Neural cell (in vitro differentiated cells): ENCODE data around the gene FAM219A. TPM values are rescaled to one million over a fixed set of nuclear protein-coding genes. Genes with fewer than 3 reads are reported as not detected.
A peak's percentile ranks its signal among the peaks of the same experiment; 100 is the strongest.

ENCODE experiments used
- H2AFZ ChIP-seq: fragments of 200-600, 300-800 bp; sonication (generic), shearing (Covaris generic); 2 replicates; pipeline ENCODE4 v1.6.0; 2014; ENCODE audit warnings: low read depth, mild to moderate bottlenecking, antibody characterized with exemption, low read length, moderate library complexity
- H3F3A ChIP-seq: fragments of 200-600 bp; shearing (Covaris generic); 2 replicates; pipeline ENCODE4 v1.6.1; 2016; ENCODE audit warnings: mild to moderate bottlenecking, moderate library complexity, mixed read lengths, antibody characterized with exemption, low read length; ENCODE audit not compliant: insufficient read depth, poor library complexity, severe bottlenecking
- H3K27ac ChIP-seq: fragments of 200-600, 300-800 bp; sonication (generic), shearing (Covaris generic); 2 replicates; pipeline ENCODE4 v1.5.1; 2014; ENCODE audit warnings: mild to moderate bottlenecking, low read length, moderate library complexity
- H3K27me3 ChIP-seq: fragments of 300-800, 200-600 bp; sonication (generic), shearing (Covaris generic); 2 replicates; pipeline ENCODE4 v1.6.0; 2014; ENCODE audit warnings: mild to moderate bottlenecking, low read depth, low read length, moderate library complexity; ENCODE audit not compliant: insufficient read depth
- H3K36me3 ChIP-seq: fragments of 300-800, 200-600 bp; sonication (generic), shearing (Covaris generic); 2 replicates; pipeline ENCODE4 v1.5.1; 2014; ENCODE audit warnings: mild to moderate bottlenecking, antibody characterized with exemption, low read length, moderate library complexity; ENCODE audit not compliant: insufficient read depth
- H3K4me2 ChIP-seq: fragments of 300-800, 200-600 bp; sonication (generic), shearing (Covaris generic); 2 replicates; pipeline ENCODE4 v1.6.0; 2014; ENCODE audit warnings: mild to moderate bottlenecking, low read length
- H3K4me3 ChIP-seq: fragments of 300-800, 200-600 bp; sonication (generic), shearing (Covaris generic); 2 replicates; pipeline ENCODE4 v1.5.1; 2014; ENCODE audit warnings: mild to moderate bottlenecking, low read length, moderate library complexity
- H3K79me2 ChIP-seq: fragments of 200-600 bp; shearing (Covaris generic); replicated peaks from 2 replicates; pipeline ENCODE4 v1.6.0; 2014; ENCODE audit warnings: mild to moderate bottlenecking, low read length, moderate library complexity; ENCODE audit not compliant: insufficient read depth
- H3K9ac ChIP-seq: fragments of 300-800, 200-600 bp; sonication (generic), shearing (Covaris generic); 2 replicates; pipeline ENCODE4 v1.6.1; 2016; ENCODE audit warnings: mild to moderate bottlenecking, low read length, mixed read lengths
- H3K9me2 ChIP-seq: fragments of 200-600 bp; shearing (Covaris generic); 2 replicates; pipeline ENCODE4 v1.6.1; 2016; ENCODE audit warnings: mild to moderate bottlenecking, low read length, mixed read lengths; ENCODE audit not compliant: insufficient read depth
- H3K9me3 ChIP-seq: fragments of 200-600, 300-800 bp; sonication (generic), shearing (Covaris generic); 2 replicates; pipeline ENCODE4 v1.6.1; 2016; ENCODE audit warnings: mild to moderate bottlenecking, mixed run types, low read length, moderate library complexity, mixed read lengths
- H4K20me1 ChIP-seq: fragments of 200-600 bp; shearing (Covaris generic); 2 replicates; pipeline ENCODE4 v1.6.1; 2016; ENCODE audit warnings: mild to moderate bottlenecking, mixed run types; ENCODE audit not compliant: insufficient read depth
- CTCF ChIP-seq: fragments of 450-650 bp; IDR thresholded peaks from 2 replicates; pipeline ENCODE4 v1.5.1; 2014; ENCODE audit warnings: antibody characterized with exemption, mild to moderate bottlenecking, moderate library complexity; ENCODE audit not compliant: poor library complexity, severe bottlenecking
- EP300 ChIP-seq: fragments of 450-650 bp; conservative IDR thresholded peaks from 2 replicates; pipeline ENCODE4 v1.6.1; 2014; ENCODE audit warnings: antibody characterized with exemption, mild to moderate bottlenecking, moderate library complexity; ENCODE audit not compliant: poor library complexity, severe bottlenecking
- EZH2 ChIP-seq: fragments of 200-600, 300-800 bp; shearing (Covaris generic), sonication (generic); IDR thresholded peaks from 2 replicates; pipeline ENCODE4 v1.6.1; 2014; ENCODE audit warnings: antibody characterized with exemption, low read length, borderline replicate concordance, mild to moderate bottlenecking; ENCODE audit not compliant: insufficient read depth, poor library complexity, severe bottlenecking
- MXI1 ChIP-seq: fragments of 450-650 bp; conservative IDR thresholded peaks from 2 replicates; pipeline ENCODE4 v1.6.1; 2014; ENCODE audit warnings: antibody characterized with exemption, mild to moderate bottlenecking; ENCODE audit not compliant: poor library complexity, severe bottlenecking
- POLR2AphosphoS5 ChIP-seq: IDR thresholded peaks from 2 replicates; pipeline ENCODE4 v1.6.1; 2012
- RAD21 ChIP-seq: fragments of 450-650 bp; conservative IDR thresholded peaks from 2 replicates; pipeline ENCODE4 v1.6.1; 2014; ENCODE audit warnings: antibody characterized with exemption, mild to moderate bottlenecking, moderate library complexity
- SMC3 ChIP-seq: fragments of 450-650 bp; conservative IDR thresholded peaks from 2 replicates; pipeline ENCODE4 v1.6.1; 2014; ENCODE audit warnings: antibody characterized with exemption, mild to moderate bottlenecking, moderate library complexity; ENCODE audit not compliant: poor library complexity
- TAF1 ChIP-seq: IDR thresholded peaks from 2 replicates; pipeline ENCODE4 v1.6.1; 2012; ENCODE audit warnings: low read depth
- polyA plus RNA-seq: library from polyadenylated mRNA; depleted of rRNA; stranded (reverse); fragments of >200 nt; gene quantifications from 2 replicates; pipeline ENCODE4 v1.2.3, GENCODE V29; 2014
- TF ChIP-seq, protein P1 (sequence below): IDR thresholded peaks from 2 replicates; pipeline ENCODE4 v1.6.1; 2012; ENCODE audit warnings: borderline replicate concordance

FAM219A gene
- polyA plus RNA-seq, 1 donor from 2014 or later: 56.6 TPM

- Histone ChIP-seq H3K9me3 (no peaks in the 10 kb centered on the region), H2AFZ (no peak overlapping the region), H3K36me3 (no peaks in the 10 kb centered on the region), H3K27ac (no peak overlapping the region), H3K27me3 (peaks cover 26% of the 10 kb centered on the region), H3K79me2 (no peaks in the 10 kb centered on the region), H3K9me2 (no peaks in the 10 kb centered on the region), H4K20me1 (no peaks in the 10 kb centered on the region), H3F3A (no peaks in the 10 kb centered on the region), H3K4me2 (no peak overlapping the region), H3K9ac (no peak overlapping the region), H3K4me3 (no peak overlapping the region)
- no peak for TF ChIP-seq EP300
- no peak for TF ChIP-seq EZH2
- TF ChIP-seq SMC3: no peak
- TF ChIP-seq POLR2AphosphoS5: no peak
- no peak for TF ChIP-seq MXI1
- TF ChIP-seq CTCF: no peak
- no peak for TF ChIP-seq RAD21
Measured at GRCh38 chr9:34378376-34379060, 79.9 kb downstream of the FAM219A start.

GRCh38 chr9:34377404-34377746 lies 81.0 kb downstream of the FAM219A start:
- no peak overlapping the region for H3K27ac ChIP-seq

More at GRCh38 chr9:34377404-34377746, 81.0 kb downstream of the FAM219A start:
- Histone ChIP-seq H3F3A (no peaks in the 10 kb centered on the region), H3K27me3 (peaks cover 26% of the 10 kb centered on the region), H3K9me3 (peaks cover 1% of the 10 kb centered on the region), H2AFZ (no peak overlapping the region), H3K36me3 (no peaks in the 10 kb centered on the region), H3K4me3 (peak overlapping the region; percentile 94), H3K9ac (peak overlapping the region; percentile 72), H4K20me1 (no peaks in the 10 kb centered on the region), H3K9me2 (no peaks in the 10 kb centered on the region), H3K79me2 (no peaks in the 10 kb centered on the region), H3K4me2 (peak overlapping the region; percentile 62)
- no peak for TF ChIP-seq EZH2
- TF ChIP-seq RAD21: no peak
- peak; percentile 42 for TF ChIP-seq TAF1
- no peak for TF ChIP-seq POLR2AphosphoS5
- TF ChIP-seq, protein P1, sequence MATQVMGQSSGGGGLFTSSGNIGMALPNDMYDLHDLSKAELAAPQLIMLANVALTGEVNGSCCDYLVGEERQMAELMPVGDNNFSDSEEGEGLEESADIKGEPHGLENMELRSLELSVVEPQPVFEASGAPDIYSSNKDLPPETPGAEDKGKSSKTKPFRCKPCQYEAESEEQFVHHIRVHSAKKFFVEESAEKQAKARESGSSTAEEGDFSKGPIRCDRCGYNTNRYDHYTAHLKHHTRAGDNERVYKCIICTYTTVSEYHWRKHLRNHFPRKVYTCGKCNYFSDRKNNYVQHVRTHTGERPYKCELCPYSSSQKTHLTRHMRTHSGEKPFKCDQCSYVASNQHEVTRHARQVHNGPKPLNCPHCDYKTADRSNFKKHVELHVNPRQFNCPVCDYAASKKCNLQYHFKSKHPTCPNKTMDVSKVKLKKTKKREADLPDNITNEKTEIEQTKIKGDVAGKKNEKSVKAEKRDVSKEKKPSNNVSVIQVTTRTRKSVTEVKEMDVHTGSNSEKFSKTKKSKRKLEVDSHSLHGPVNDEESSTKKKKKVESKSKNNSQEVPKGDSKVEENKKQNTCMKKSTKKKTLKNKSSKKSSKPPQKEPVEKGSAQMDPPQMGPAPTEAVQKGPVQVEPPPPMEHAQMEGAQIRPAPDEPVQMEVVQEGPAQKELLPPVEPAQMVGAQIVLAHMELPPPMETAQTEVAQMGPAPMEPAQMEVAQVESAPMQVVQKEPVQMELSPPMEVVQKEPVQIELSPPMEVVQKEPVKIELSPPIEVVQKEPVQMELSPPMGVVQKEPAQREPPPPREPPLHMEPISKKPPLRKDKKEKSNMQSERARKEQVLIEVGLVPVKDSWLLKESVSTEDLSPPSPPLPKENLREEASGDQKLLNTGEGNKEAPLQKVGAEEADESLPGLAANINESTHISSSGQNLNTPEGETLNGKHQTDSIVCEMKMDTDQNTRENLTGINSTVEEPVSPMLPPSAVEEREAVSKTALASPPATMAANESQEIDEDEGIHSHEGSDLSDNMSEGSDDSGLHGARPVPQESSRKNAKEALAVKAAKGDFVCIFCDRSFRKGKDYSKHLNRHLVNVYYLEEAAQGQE: no peak
- no peak for TF ChIP-seq SMC3
- no peak for TF ChIP-seq MXI1
- no peak for TF ChIP-seq EP300
